ENCODE results near the gene DNAH6.

Gene DNAH6

DNA sequence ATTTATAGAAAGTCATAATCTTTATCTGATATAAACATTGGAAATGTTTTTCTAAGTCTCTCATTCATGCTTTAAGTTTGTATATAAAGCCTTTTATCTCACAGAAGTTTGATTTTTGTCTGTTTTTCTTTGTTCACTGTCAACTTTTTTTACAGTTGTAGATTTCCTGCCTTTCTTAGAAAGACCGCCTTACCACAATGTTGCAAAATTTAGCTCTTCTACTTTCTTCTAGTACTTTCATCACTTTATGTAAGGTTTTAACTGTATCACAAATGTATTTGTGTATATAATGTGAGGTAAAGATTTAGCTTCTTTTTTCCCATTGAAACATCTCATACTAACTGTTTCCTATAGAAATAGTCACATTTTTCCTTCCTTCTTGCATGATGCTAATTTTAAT lies 136.1 kb downstream of the DNAH6 start:
- no peak for DNase-seq (ENCODE audit: low read depth, low spot score)
- no peak for TF ChIP-seq CTCF (IDR thresholded peaks at IDR 0.05; ENCODE audit: insufficient read depth, low read length, missing control alignments)
- no peak overlapping the region for H3K4me3 ChIP-seq (ENCODE audit: low read depth, low read length)
- ChIA-PET CTCF (interaction anchor here (1.0 to 2.2 kb wide), 3 partner anchors 205 to 273 kb away, joined by 3 to 6 read pairs (median 4); no protein-coding TSS in a partner anchor), POLR2A (no interaction called here)

- POLR2A ChIA-PET, result no interaction called here
- DNase-seq (ENCODE audit: low read depth, low spot score), result no peak
- H3K4me3 ChIP-seq (ENCODE audit: low read depth, low read length), result no peak overlapping the region
- no peak for TF ChIP-seq CTCF (IDR thresholded peaks at IDR 0.05; ENCODE audit: insufficient read depth, low read length, missing control alignments)
- CTCF ChIA-PET, result interaction anchor here (1.0 to 2.2 kb wide), 3 partner anchors 204 to 272 kb away, joined by 3 to 6 read pairs (median 4); no protein-coding TSS in a partner anchor
Observed at GRCh38 chr2:84653302-84653701, 137.0 kb downstream of the DNAH6 start.

DNA sequence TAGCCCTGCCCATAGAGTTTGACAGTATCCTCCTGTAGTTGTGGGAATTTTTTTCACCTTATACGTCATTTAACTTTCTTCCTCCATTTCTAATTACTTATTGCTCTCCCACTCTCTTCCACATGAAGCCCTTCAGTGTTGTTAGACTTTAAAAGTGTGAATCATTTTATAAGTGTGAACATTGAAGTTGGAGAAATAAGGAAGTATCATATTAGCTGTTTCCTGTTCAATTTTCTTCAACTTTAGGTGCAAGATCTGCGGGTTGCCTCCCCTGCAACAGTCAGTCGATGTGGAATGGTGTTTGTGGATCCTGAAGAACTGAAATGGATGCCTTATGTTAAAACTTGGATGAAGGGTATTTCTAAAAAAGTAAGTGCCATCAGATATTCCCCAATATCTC lies 138.1 kb downstream of the DNAH6 start:
- no peak for TF ChIP-seq CTCF (IDR thresholded peaks at IDR 0.05; ENCODE audit: insufficient read depth, low read length, missing control alignments)
- no peak for DNase-seq (ENCODE audit: low read depth, low spot score)
- CTCF ChIA-PET, result interaction anchor here (2.2 kb wide), 1 partner anchor 203 kb away, joined by 6 read pairs; no protein-coding TSS in a partner anchor
- POLR2A ChIA-PET, result no interaction called here
- H3K4me3 ChIP-seq (ENCODE audit: low read depth, low read length), result no peak overlapping the region

DNA sequence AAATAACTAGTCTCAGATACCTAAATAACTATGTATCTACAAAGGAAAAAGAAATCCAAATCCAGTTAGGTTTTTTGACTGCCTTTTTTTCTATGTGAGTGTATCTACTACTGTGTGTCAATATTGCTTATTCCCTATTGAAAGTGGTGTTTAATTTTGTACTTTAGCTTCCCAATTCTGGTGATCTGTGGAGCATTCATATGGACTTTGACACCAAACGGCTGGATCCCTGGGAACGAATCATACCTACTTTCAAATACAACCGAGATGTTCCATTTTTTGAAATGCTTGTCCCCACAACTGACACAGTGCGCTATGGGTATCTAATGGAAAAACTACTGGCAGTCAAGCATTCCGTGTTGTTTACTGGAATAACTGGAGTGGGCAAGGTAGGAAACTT lies 152.8 kb downstream of the DNAH6 start:
- H3K4me3 ChIP-seq (ENCODE audit: low read depth, low read length), result no peak overlapping the region
- POLR2A ChIA-PET, result no interaction called here
- no peak for DNase-seq (ENCODE audit: low read depth, low spot score)
- TF ChIP-seq CTCF (IDR thresholded peaks at IDR 0.05; ENCODE audit: insufficient read depth, low read length, missing control alignments), result no peak
- CTCF ChIA-PET, result no interaction called here

DNA sequence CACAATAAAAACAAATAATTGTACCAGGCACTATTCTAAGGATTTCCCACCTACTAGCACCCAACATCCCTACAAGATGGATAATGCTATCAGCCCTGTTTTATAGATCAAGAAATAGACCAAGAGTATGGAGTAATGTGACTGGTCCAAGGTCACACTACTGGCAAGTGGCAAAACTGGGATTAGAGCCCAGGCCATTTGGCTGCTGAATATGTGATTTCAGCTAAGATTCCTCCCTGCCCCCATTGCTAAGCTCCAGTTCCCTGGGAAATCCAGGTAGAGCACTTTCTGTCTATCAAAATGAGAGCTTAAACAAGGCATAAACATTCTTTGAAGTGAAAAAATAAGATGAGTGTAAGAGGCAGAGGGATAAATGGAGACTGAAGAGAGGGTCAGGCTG lies 157.8 kb downstream of the DNAH6 start:
- no peak for TF ChIP-seq CTCF (IDR thresholded peaks at IDR 0.05; ENCODE audit: insufficient read depth, low read length, missing control alignments)
- ChIA-PET POLR2A (no interaction called here), CTCF (no interaction called here)
- no peak for DNase-seq (ENCODE audit: low read depth, low spot score)
- H3K4me3 ChIP-seq (ENCODE audit: low read depth, low read length), result no peak overlapping the region

- DNase-seq (ENCODE audit: low read depth, low spot score), result no peak
- no peak overlapping the region for H3K4me3 ChIP-seq (ENCODE audit: low read depth, low read length)
- ChIA-PET CTCF (no interaction called here), POLR2A (no interaction called here)
- no peak for TF ChIP-seq CTCF (IDR thresholded peaks at IDR 0.05; ENCODE audit: insufficient read depth, low read length, missing control alignments)
Observed at GRCh38 chr2:84674586-84674985, 158.3 kb downstream of the DNAH6 start.

Data from AG04449 (cell line).